HG02885 (cell line): ENCODE data around the gene PCGF3.
"Not testable (repeated sequence)": the region's sequence is repeated elsewhere in the genome, so short reads cannot be mapped to it uniquely, and the experiment has no call there.

Source experiments
- ATAC-seq: cut with Tn5 transposase; IDR thresholded peaks from one replicate; pipeline ENCODE4 v1.9.1; 2021; ENCODE audit warnings: mild to moderate bottlenecking; ENCODE audit not compliant: unreplicated experiment, poor library complexity

The PCGF3 gene

DNA sequence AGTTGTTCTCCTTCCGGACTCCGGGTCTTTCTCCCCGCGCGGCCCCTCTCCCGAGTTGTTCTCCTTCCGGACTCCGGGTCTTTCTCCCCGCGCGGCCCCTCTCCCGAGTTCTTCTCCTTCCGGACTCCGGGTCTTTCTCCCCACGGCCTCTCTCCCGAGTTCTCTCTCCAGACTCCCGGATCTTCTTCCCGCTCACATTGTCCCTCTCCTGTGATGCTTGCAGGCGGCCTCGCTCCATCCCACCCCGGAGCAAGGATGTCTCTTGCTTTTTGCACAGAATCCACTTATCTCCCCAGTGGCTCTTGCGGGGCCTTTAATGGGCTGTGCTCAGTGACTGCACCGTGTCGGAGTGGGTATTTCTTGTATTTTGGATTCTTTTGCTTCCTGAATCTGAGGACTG is 54.2 kb downstream of the PCGF3 start:
- not testable (repeated sequence) for ATAC-seq

DNA sequence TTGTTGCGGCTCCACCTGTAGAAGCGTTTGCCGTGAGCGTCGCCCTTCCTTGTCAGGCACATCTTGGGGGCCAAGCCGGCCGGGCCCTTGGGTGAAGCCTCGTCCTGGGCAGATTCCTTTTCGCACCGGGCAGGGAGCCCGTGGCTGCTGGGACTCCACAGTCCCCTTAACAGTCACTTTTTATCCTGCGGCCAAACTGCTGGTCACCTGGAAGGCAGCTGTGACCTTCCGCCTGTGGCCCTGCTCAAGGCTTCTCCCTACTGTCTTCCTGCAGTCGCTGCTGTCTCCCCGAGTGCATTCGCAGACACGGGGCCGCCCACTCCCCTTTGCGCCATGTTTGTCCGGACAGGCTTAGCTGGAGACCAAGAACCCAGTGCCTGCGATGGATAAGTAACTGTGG is 55.0 kb downstream of the PCGF3 start:
- no peak for ATAC-seq

DNA sequence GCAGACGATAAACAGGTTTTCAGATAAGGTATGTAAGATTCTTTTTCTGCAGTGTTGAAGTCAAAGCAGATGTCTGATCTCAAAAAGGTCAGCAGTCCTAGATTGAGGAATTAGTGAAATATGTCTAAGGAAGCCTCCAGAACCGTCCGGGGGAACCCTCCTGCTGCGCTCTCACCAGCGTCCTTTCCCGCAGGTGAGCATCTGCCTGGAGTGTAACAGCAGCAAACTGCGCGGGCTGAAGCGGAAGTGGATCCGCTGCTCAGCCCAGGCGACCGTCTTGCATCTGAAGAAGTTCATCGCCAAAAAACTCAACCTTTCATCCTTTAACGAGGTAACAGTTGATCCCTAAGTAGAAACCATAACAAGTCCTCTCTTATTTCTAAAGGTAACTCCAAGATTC is 55.5 kb downstream of the PCGF3 start:
- ATAC-seq, result no peak

DNA sequence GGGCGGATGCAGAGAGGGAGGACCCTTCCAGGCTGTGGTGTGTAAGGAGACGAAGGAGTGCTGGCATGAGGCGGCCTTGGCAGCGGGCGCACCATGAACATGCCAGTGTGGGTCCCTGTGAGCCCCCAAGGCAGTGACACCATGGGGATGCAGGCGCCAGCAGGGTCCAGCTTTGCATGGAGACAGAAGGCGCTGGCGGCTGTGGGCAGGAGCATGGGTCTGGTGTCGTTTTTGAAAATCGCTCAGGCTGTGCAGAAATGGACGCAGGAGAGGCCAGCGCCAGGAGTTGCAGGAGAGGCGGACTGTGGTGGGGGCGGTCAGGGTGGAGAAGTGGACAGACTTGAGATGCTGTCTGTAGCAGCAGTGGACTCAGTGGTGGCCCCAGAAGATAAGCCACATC is 56.1 kb downstream of the PCGF3 start:
- no peak for ATAC-seq

DNA sequence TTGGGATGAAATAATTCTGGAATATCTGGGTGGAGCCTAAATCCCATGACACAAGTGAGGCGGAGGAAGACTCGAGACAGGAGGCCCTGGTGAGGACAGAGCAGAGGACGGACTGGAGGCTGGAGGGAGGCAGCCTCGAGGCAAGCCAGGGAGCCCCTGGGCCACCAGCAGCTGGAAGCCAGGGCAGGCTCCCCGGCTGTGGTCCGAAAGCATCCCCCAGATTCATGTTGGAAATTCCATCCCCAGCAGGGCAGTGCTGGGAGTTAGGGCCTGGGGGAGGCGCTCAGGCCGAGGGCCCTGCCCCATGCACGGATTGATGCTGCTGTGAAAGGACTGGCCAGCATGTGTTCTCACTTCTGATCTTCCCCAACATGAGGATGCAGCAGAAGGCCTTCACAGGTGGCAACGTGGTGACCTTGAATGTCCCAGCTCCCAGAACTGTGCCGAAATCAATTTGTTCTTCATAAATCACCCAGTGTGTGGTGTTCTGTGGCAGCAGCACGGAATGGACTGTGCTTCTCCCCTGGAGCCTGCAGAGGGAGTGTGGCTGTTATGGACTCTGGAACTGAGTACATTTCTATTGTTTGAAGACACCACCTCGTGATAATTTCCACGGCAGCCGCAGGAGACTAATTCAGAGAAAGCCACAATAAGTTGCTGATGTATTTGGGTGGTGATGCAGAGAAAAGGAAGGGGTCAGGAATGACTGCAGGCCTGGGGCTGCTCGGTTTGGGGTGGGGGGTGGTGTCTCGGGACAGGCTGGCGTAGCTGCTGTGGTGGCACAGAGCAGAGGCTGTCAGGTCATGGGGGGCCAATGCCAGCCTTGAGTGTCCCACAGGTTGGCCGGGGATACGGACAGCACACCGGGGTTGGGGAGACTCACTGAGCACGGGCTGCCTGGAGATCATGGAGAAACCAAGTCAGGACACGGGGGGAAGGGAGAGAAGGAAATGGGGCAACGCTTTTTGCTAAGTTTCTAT is 56.9 kb downstream of the PCGF3 start:
- ATAC-seq, result no peak

DNA sequence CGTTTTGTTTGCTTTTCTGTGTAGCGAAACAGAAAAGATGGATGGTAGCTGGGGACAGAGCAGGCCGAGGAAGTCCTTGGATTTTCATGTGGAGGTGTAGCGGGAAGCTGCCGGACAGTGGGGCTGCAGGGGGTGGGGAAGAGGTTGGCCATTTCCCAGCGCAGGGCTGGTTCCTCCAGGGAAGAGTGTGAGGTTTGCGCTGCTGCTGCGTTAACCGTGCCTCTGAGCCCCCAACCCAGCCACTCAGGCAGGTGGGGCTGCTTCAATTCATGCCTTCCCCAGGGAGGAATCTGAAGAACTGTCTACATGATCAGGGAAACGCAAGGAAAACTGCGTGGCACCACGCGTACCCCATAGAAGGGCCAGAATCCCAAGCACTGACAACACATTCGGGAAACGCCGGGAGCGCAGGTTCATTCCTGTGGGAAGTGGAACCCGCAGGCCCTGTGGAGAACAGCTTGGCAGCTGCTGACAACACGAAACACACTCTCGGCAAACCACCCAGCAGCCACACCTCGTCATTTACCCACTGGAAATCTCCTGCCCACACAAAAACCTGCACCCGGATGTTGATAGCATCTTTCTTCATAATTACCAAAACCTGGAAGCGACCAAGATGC is 57.7 kb downstream of the PCGF3 start:
- no peak for ATAC-seq

DNA sequence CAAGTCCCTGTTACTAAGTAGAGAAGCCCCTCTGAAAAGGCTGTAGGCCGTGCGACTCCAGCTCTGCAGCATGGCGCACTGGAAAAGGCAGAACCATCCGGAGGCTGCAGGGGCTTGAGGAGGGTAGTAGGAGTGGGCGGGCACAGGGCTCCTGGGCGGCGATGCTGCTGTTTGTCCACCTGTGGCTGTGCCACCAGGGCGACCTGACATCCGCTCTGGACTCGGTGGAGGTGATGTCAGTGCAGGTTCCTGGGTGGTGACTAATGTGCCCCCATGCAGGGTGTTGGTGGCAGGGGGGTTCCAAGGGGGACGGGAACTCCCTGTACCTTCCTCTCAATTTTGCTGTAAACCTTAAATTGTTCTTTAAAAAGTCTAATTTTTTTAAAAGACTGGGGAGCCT is 58.3 kb downstream of the PCGF3 start:
- no peak for ATAC-seq

DNA sequence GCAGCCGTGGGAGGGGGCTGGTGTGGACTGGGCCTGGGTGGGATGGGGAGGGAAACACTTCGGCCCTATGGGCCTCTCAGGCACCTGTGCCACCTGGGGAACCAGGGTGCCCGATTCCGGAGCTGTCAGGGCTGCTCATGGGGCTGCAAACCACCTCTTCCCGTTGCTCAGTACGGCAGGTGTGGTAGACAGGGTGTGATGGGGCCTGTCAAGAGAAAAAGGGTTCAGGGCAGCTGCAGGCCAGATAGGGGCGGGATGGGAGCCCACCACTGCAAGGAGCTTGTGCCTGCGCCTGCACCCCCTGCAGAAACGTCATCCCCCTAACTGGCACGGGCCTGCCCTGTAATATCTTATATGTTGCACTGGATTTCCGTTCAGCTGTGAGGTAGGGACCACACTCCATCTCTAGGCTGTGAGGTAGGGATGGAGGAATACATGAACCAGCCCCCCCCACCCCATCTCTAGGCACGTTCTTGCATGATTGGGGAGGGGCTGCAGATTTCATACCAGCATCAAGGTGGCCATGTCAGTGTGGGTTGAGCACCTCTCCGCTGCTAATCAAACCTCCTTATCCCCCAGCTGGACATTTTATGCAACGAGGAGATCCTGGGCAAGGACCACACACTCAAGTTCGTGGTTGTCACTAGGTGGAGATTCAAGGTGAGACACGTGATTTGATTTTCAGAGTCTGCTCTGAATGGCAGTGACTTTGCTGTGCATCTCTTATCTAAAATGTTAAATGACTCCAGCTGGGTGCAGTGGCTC is 59.0 kb downstream of the PCGF3 start:
- no peak for ATAC-seq

DNA sequence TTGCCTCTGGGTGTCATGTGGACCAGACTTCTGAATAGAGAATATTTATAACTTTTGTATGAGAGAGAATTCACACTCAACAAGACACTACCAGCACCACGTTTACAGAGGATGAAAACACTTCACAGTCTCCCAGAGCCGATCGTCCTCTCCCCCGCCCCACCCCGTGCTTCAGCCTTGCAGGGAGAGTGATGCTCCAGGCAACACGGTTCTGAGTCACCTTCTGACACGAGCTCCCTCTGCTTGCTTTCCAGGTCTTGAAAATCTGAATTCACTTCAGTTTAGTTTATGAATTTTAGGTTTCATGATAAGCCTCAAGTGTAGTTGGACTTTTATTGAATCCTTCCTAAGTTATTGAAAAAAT is 60.5 kb downstream of the PCGF3 start:
- ATAC-seq, result no peak

DNA sequence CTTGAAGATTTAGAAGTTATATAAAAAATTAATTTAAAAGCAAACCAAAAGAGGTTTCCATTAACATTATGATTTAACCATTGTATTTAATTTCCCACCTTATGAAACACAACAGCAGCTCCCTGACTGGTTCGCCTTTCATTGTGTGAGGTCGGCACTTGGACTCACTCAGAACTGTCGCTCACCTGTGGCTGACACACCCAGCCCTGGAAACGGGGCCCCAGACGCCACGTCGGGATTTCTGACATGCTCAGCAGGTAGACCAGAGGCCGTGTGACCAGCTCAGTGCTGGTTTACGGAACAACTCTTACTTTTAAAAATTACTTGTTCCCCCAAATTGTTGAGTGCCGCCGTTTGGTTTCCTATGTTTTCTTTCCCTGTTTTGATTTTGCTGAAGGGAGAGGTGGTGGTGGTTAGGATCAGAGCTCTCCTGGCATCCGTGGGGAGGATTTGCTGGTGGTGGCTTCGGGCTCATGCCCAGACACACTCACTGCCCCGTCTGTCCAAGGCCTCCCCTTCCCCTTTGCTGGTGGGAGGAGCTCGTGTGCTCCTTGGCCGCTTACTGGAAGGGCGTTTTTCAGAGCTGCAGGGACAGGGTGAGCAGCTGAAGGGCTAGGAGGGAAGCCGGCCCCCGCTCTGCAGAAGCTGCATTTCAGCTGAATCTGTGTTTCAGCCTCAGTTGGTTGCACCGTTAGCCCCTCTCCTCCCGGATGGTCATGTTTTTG is 61.1 kb downstream of the PCGF3 start:
- ATAC-seq, result no peak

DNA sequence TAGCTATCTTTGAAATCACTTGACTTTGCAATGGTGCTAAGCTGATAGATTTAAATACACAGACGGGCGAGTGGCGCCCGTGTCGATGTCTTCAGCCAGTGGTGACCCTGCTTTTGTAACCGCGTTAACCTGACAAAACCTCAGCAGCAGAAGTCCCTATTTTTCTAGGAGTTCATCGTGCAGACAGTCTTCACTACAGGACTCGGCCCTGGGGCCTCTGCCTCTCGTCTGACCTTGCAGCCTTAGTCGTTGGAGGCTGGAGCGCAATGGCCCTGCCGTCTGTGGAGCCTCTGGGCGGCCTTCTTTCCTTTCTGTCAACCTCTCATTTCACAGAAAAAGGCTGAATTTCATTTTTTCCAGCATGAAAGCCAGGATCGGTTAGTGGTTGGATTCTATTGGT is 62.4 kb downstream of the PCGF3 start:
- ATAC-seq, result no peak

DNA sequence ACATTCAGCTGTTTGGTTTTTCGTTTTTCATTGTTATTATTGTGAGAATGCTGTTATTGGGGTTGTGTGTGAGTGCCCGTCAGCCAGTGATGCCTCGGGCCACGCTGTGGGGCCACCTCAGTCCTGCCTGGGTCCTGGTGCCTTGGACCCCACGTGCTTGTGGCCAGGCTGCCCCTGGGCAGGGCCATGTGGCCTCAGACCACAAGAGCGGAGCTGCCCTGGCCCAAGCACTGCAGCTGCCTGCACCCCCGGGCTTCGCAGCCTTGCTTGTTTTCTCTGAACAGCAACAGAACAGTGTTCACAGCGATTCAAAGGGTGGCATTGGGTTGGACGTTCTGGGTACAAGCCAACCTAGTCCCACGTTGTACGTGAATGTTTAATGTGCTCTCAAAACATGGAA is 63.4 kb downstream of the PCGF3 start:
- no peak for ATAC-seq

DNA sequence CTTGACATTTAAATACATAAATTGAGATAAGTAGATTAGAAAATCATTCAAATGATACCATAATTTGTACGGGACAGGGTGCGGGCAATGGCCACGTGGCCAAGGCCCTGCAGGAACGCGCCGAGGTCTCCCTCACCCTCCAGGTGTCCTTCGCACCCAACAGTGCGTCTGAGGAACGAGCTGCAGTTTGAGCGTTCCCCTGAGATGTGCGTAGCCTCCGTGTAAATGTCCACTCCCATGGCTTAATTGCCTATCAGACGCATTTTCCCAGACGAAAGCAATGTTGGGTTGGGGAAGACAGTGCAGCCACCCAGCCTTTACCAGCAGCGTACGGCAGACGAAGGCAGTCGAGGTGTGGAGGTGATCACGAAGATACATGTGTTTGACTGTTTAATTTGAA is 63.9 kb downstream of the PCGF3 start:
- ATAC-seq, result no peak

DNA sequence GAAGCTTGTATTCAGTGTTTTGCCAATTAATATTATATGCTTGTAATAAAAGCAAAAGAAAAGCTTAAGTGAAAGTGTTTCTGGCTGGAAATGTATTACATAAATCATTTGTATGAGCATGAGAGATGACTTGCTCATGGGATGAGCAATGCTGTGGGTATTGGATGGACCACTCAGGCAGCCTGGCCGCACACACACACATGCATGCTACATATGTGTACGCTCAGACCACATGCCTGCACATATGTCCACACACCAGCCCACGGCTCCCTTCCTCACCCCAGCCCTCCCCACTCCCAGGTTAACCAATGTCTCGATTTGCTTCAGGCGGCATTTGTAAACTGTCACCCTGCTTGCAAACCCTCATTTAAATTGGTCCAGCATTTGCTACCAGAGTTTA is 64.4 kb downstream of the PCGF3 start:
- no peak for ATAC-seq

DNA sequence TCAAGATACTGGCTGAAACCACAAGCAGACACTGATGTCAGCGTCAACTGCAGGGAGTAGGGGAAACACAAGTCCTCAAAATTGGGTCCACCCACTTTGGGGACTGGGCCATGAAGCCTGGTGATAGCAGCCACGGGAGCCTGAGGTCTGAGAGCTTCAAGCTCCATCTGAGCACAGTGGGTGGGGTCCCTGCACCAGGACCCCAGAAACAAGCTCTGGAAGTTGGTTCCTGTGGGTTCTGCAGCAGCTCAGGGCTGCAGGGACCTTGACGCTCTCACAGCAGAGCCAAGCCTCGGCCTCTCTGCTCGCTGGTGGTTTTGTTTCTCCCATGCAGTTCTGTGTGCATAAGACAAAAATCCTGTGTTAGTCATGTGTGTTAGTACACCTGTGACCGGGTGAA is 65.8 kb downstream of the PCGF3 start:
- ATAC-seq, result no peak

DNA sequence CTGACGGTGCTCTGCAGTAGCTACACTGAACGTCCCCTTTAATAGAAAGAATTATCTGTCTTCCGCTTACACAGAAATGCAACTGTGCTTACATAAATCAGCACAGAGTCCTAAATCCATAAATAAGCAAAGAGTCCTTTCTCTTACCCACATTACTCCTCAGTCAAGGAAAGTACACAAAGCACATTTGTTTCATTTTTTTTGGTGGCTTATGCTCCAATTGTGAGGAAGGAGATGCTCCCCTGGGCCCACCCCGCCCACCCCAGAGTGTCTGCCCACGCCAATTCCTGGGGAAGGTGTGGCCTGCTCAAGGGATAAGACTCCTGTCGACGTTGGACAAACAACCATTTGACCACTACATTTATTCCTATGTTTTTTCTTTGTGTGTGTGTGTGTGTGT is 66.5 kb downstream of the PCGF3 start:
- no peak for ATAC-seq

DNA sequence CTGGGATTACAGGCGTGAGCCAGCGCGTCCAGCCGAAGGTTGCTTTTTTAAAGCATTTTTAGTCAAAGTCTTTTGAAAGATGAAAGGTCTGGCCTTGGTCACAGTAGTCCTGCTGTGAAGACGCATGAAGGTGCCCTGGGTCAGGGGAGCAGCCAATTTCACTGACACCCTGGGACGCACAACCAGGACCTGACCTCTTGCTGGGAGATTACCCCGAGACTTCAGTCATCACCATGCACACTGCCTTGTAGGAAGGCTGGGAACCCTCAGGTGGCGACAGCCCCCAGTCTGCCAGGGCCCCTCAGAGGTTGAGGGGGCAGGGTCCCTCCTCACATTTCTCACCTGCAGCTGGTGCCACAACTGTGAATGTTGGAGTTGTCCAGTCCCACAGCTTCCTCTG is 67.1 kb downstream of the PCGF3 start:
- ATAC-seq, result no peak

DNA sequence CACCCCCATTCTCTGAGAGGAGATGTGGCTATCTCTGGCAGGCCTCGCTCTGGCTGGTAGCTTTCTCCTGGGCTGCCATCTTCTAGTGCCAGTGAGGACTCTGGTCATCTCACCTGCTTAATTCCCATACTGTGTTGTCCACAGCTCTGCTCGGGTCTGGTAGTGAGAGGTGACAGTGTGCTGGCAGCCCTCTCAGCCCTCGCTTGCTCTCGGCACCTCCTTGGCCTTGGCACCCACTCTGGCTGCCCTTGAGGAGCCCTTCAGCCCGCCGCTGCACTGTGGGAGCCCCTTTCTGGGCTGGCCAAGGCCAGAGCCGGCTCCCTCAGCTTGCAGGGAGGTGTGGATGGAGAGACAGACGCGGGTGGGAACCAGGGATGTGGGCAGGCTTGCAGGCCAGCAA is 67.6 kb downstream of the PCGF3 start:
- no peak for ATAC-seq

DNA sequence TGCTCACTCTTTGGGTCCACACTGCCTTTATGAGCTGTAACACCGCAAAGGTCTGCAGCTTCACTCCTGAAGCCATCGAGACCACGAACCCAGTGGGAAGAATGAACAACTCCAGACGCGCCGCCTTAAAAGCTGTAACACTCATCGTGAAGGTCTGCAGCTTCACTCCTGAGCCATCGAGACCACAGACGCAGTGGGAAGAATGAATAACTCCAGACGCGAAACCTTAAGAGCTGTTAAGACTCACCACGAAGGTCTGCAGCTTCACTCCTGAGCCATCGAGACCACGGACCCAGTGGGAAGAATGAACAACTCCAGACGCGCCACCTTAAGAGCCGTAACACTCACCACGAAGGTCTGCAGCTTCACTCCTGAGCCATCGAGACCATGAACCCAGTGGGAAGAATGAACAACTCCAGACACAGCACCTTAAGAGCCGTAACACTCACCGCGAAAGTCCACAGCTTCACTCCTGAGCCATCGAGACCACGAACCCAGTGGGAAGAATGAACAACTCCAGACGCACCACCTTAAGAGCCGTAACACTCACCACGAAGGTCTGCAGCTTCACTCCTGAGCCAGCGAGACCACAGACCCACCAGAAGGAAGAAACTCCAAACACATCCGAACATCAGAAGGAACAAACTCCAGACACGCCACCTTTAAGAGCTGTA is 68.9 kb downstream of the PCGF3 start:
- ATAC-seq, result not testable (repeated sequence)

DNA sequence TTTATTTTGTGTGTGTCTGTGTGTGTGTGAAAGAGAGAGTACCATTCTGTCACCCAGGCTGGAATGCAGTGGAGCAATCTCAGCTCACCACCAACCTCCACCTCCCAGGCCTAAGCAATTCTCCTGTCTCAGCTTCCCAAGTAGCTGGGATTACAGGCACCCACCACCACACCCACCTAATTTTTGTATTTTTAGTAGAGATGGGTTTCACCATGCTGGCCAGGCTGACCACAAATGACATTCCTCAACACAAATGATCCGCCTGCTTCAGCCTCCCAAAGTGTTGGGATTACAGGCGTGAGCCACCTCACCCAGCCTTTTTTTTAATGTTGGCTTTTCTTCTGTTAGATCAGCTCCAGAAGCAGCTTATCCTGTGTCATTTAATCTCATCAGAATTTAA is 69.9 kb downstream of the PCGF3 start:
- ATAC-seq, result not testable (repeated sequence)
